Measurements from ENCODE around the gene MEGF8. TPM values are rescaled to one million over a fixed set of nuclear protein-coding genes. Genes with fewer than 3 reads are reported as not detected.

The MEGF8 gene
- total RNA-seq, 3 donors from 2014 or later (not counting 1 experiment from before 2014, with no cell fraction given): 8.1 to 11.3 (median 10.5) TPM

DNA sequence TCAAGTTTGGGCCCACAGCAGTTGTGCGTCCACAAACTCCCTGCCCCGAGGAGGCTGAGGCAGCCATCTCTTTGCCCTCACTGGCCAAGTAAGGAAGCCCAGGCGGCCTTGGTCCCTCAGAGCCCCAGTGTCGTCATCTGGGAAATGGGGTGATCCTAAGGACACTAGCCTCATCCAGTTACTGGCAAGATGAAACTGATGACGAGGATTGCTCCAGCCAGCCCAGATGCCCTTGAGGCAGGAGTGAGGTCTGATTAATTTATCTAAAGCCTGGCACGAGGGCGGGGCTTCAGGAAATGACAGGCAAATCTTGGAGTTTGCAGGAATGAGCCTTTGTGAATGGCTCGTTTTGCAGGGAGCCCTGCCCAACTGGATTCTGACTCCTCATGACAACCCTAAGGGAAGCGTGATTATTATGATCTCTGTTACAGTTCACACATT, 96.2 kb downstream of the MEGF8 start:
- 90% methylated on average over 9 of the region's 9 CpGs for WGBS (ENCODE audit: insufficient coverage)
- H3K4me1 Mint-ChIP-seq: peaks cover 33 to 47% of the 10 kb centered on the region in 2 donors
- H3K27ac ChIP-seq (ENCODE audit: low read length): no peak overlapping the region
- no peak overlapping the region for H3K4me3 Mint-ChIP-seq
- peak overlapping the region in 1 of 2 donors; percentile 99 for H3K27ac Mint-ChIP-seq
- no peaks in the 10 kb centered on the region for H3K36me3 ChIP-seq (ENCODE audit: control insufficient read depth, insufficient read depth, low read length)
- no peak for ATAC-seq
- no peak overlapping the region for H3K4me3 ChIP-seq (ENCODE audit: low read length)
- H3K4me1 ChIP-seq (ENCODE audit: control insufficient read depth, insufficient read depth, low read length): peaks cover 35% of the 10 kb centered on the region
- H3K9me3 Mint-ChIP-seq: no peaks in the 10 kb centered on the region
- intact Hi-C loops (cut with micrococcal nuclease): loop anchor here (2.0 kb wide), 2 partner anchors 25 to 179 kb away; partner anchors contain the start of gene GSK3A
- TF ChIP-seq, protein P1, sequence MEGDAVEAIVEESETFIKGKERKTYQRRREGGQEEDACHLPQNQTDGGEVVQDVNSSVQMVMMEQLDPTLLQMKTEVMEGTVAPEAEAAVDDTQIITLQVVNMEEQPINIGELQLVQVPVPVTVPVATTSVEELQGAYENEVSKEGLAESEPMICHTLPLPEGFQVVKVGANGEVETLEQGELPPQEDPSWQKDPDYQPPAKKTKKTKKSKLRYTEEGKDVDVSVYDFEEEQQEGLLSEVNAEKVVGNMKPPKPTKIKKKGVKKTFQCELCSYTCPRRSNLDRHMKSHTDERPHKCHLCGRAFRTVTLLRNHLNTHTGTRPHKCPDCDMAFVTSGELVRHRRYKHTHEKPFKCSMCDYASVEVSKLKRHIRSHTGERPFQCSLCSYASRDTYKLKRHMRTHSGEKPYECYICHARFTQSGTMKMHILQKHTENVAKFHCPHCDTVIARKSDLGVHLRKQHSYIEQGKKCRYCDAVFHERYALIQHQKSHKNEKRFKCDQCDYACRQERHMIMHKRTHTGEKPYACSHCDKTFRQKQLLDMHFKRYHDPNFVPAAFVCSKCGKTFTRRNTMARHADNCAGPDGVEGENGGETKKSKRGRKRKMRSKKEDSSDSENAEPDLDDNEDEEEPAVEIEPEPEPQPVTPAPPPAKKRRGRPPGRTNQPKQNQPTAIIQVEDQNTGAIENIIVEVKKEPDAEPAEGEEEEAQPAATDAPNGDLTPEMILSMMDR (IDR thresholded peaks at IDR 0.05): no peak
- no peaks in the 10 kb centered on the region for H3K36me3 Mint-ChIP-seq
- no peaks in the 10 kb centered on the region for H3K9me3 ChIP-seq (ENCODE audit: control insufficient read depth, insufficient read depth, low read length)
- H3K27me3 Mint-ChIP-seq (ENCODE audit: low read depth in 2 of 2): no peaks in the 10 kb centered on the region
- no peaks in the 10 kb centered on the region for H3K27me3 ChIP-seq (ENCODE audit: control insufficient read depth, insufficient read depth, low read length)
- DNase-seq: no peak

DNA sequence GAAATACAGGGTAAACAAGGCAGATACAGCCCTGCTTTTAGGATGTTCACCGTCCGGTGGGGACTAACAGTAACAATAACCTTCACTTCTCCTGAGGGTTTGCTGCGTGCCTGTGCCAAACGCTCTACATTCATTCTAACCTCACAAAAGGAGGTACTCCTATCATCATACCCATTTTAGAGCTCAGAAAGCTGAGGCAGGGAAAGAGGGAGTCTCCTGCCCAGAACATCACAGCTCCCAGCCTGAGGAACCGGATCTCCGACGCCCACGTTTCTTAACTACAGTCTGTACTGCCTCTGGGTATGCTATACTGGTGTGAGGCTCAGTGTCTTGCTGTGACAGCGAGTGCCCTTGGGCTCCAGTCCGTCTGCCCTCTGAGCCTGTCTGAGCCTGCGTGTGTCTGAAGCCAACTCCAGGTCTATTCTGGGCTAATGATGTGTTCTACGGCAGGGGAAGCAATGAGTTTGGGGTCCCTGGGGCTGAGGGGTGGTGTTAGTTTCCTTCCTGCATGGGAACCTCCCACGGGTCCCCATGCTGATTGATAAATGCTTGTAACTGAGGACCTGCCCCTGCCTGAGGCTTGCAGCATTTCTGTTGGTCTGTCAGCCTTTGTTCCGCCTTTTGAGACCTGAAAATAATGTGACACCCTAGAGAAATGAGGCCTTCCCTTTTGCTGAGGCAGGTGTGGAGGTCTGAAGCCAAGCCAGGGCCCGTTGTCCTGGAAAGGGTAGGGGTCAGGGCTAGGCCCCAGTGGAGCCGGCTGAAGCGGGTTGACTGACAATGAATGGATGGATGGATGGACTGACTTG, 96.9 kb downstream of the MEGF8 start:
- peak overlapping the region; percentile 90 to 99 for H3K27ac Mint-ChIP-seq
- Histone ChIP-seq H3K9me3 (ENCODE audit: control insufficient read depth, insufficient read depth, low read length) (no peaks in the 10 kb centered on the region), H3K36me3 (ENCODE audit: control insufficient read depth, insufficient read depth, low read length) (no peaks in the 10 kb centered on the region), H3K27ac (ENCODE audit: low read length) (peak overlapping the region; percentile 85), H3K4me1 (ENCODE audit: control insufficient read depth, insufficient read depth, low read length) (peaks cover 35% of the 10 kb centered on the region), H3K4me3 (ENCODE audit: low read length) (peak overlapping the region; percentile 86), H3K27me3 (ENCODE audit: control insufficient read depth, insufficient read depth, low read length) (no peaks in the 10 kb centered on the region)
- DNase-seq (no peak), ATAC-seq (no peak)
- H3K9me3 Mint-ChIP-seq: no peaks in the 10 kb centered on the region
- no peaks in the 10 kb centered on the region for H3K27me3 Mint-ChIP-seq (ENCODE audit: low read depth in 2 of 2)
- peaks cover 33 to 47% of the 10 kb centered on the region in 2 donors for H3K4me1 Mint-ChIP-seq
- intact Hi-C loops (cut with micrococcal nuclease): loop anchor here (2.0 kb wide), 2 partner anchors 25 to 179 kb away; partner anchors contain the start of gene GSK3A
- peak overlapping the region; percentile 98 for H3K4me3 Mint-ChIP-seq
- H3K36me3 Mint-ChIP-seq: no peaks in the 10 kb centered on the region
- 59% methylated on average over 17 of the region's 17 CpGs for WGBS (ENCODE audit: insufficient coverage)
- TF ChIP-seq, protein P1 (IDR thresholded peaks at IDR 0.05): no peak

DNA sequence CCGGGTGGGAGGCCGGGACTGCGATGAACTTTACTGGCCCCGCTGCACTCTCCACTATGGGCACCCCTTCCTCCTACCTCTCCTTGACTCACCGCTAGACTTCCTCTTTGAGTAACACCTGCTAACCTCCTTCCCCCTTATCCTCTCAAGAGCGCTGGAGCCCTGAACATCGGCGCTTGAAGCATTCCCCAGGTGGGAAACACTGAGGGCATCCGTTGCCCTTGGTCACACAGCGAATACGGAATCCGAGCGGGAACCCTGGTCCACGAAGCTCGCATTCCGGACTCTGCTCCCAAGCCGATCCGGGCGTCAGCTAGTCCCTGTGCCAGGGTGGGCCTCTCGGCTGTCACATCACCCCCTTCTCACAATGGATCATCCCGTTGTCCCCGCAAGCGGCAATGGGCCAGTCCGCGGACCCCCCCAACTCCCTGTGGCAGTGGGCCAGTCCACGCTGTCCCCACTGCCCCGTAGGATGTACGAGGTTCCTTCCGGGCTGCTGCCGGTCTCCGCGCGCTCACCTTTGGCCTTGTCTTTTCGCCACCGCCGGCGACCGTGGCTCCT, 97.5 kb downstream of the MEGF8 start:
- H3K9me3 ChIP-seq (ENCODE audit: control insufficient read depth, insufficient read depth, low read length): no peaks in the 10 kb centered on the region
- ATAC-seq: peak; percentile 53 to 71 (median 55)
- H3K36me3 Mint-ChIP-seq: no peaks in the 10 kb centered on the region
- peak overlapping the region; percentile 86 for H3K4me3 ChIP-seq (ENCODE audit: low read length)
- peaks cover 33 to 47% of the 10 kb centered on the region in 2 donors for H3K4me1 Mint-ChIP-seq
- H3K9me3 Mint-ChIP-seq: no peaks in the 10 kb centered on the region
- DNase-seq: peak; percentile 64 to 70
- peak overlapping the region; percentile 98 for H3K4me3 Mint-ChIP-seq
- H3K27ac Mint-ChIP-seq: peak overlapping the region; percentile 90 to 99
- TF ChIP-seq, protein P1 (IDR thresholded peaks at IDR 0.05): no peak
- H3K27ac ChIP-seq (ENCODE audit: low read length): peak overlapping the region; percentile 85
- intact Hi-C loops (cut with micrococcal nuclease): loop anchor here (1.0 to 2.0 kb wide), 4 partner anchors 15 to 180 kb away; partner anchors contain the start of gene GSK3A
- no peaks in the 10 kb centered on the region for H3K27me3 Mint-ChIP-seq (ENCODE audit: low read depth in 2 of 2)
- peaks cover 35% of the 10 kb centered on the region for H3K4me1 ChIP-seq (ENCODE audit: control insufficient read depth, insufficient read depth, low read length)
- WGBS (ENCODE audit: insufficient coverage): under 1% methylated on average over 38 of the region's 38 CpGs
- no peaks in the 10 kb centered on the region for H3K36me3 ChIP-seq (ENCODE audit: control insufficient read depth, insufficient read depth, low read length)
- no peaks in the 10 kb centered on the region for H3K27me3 ChIP-seq (ENCODE audit: control insufficient read depth, insufficient read depth, low read length)
